Calu3 (cell line): Measurements from ENCODE around the gene RFX5. TPM values are rescaled to one million over a fixed set of nuclear protein-coding genes. Genes with fewer than 3 reads are reported as not detected.

ENCODE experiments used
- BruUV-seq: library from RNA; stranded (reverse); fragments of 400-500 nt; replicated peaks from 2 replicates; lab custom pipeline; 2021; lab: Mats Ljungman, UMichigan
- CTCF ChIA-PET: fragments of 300-600 bp; sonication (Branson Sonifier 250); formaldehyde crosslinking; loops from one replicate; lab custom pipeline; 2022; ENCODE audit warnings: antibody characterized with exemption; lab: Charles Lee
- DNase-seq: peaks from one replicate; pipeline ENCODE4 v3.0.0; 2022
- H3K27ac Mint-ChIP-seq: one replicate; pipeline ENCODE4 v1.8.0; 2022; ENCODE audit warnings: mixed read lengths; ENCODE audit not compliant: unreplicated experiment
- H3K27me3 Mint-ChIP-seq: one replicate; pipeline ENCODE4 v1.8.0; 2022; ENCODE audit warnings: mixed read lengths; ENCODE audit not compliant: unreplicated experiment
- H3K36me3 Mint-ChIP-seq: one replicate; pipeline ENCODE4 v1.8.0; 2022; ENCODE audit warnings: mild to moderate bottlenecking, moderate library complexity, mixed read lengths; ENCODE audit not compliant: insufficient read depth, unreplicated experiment
- H3K4me1 Mint-ChIP-seq: one replicate; pipeline ENCODE4 v1.8.0; 2022; ENCODE audit warnings: mild to moderate bottlenecking, low read depth, mixed read lengths; ENCODE audit not compliant: unreplicated experiment
- H3K4me3 Mint-ChIP-seq: one replicate; pipeline ENCODE4 v1.8.0; 2022; ENCODE audit warnings: mild to moderate bottlenecking, low read depth, moderate library complexity, mixed read lengths; ENCODE audit not compliant: unreplicated experiment
- H3K9me3 Mint-ChIP-seq: one replicate; pipeline ENCODE4 v1.8.0; 2022; ENCODE audit warnings: low read depth, mixed read lengths; ENCODE audit not compliant: unreplicated experiment
- intact Hi-C: fragments of 100-400 bp; cut with micrococcal nuclease; formaldehyde crosslinking; loops from one replicate; pipeline ENCODE4 v1.10.0; 2022; ENCODE audit not compliant: unreplicated experiment
- total RNA-seq: library from RNA; stranded (reverse); gene quantifications from 2 replicates; pipeline ENCODE4 v1.2.3, GENCODE V29; 2022
- TF ChIP-seq, protein P1 (sequence below): fragments of 200-600 bp; IDR thresholded peaks from one replicate; pipeline ENCODE4 v1.8.0; 2022; ENCODE audit warnings: antibody characterized with exemption; ENCODE audit not compliant: unreplicated experiment

RFX5 gene
- total RNA-seq, 1 experiment from 2014 or later: 82.4 TPM

DNA sequence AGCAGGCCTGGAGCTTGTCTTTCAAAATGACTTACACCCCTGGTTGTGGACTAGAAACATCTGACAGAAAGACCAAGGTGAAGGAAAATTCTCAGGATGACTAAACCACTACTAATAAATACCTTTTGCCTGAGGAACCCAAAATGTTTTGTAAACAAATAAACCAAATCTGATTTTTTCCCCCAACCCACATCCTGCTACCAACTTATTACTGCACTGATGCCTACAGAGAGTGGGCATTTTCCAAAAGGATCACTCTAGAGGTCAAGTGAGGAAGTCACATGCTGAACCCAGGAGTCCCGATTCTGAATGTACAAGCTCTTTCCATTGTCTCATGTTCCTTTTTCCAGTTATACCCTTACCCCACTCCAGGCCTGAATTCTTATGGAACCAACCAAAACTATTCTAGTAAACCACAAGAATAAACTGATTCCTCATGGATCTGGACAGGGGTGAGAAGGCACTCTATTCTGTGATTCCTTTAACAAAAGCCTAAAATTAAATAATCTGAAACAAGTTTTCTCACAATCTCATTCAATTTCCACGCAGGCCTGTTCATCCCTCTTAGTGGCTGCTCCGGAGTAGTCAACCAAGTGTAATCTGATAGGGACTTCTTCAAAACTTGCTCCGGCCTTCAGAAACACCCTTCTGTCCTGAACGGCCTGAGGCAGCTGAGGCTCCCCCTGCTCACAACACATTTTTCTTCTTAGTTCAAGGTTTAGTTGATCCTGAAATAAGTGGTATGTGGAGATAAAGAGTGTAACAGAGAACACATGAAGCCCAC is 21.2 kb downstream of the RFX5 start:
- CTCF ChIA-PET: interaction anchor here (0.8 to 2.6 kb wide), 3 partner anchors 9 to 15 kb away, joined by 3 to 22 read pairs (median 15); no protein-coding TSS in a partner anchor
- TF ChIP-seq, protein P1, sequence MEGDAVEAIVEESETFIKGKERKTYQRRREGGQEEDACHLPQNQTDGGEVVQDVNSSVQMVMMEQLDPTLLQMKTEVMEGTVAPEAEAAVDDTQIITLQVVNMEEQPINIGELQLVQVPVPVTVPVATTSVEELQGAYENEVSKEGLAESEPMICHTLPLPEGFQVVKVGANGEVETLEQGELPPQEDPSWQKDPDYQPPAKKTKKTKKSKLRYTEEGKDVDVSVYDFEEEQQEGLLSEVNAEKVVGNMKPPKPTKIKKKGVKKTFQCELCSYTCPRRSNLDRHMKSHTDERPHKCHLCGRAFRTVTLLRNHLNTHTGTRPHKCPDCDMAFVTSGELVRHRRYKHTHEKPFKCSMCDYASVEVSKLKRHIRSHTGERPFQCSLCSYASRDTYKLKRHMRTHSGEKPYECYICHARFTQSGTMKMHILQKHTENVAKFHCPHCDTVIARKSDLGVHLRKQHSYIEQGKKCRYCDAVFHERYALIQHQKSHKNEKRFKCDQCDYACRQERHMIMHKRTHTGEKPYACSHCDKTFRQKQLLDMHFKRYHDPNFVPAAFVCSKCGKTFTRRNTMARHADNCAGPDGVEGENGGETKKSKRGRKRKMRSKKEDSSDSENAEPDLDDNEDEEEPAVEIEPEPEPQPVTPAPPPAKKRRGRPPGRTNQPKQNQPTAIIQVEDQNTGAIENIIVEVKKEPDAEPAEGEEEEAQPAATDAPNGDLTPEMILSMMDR: no peak
- Mint-ChIP-seq H3K27ac (peak overlapping the region; percentile 92), H3K27me3 (no peaks in the 10 kb centered on the region), H3K4me1 (peaks cover 14% of the 10 kb centered on the region), H3K4me3 (peak overlapping the region; percentile 90), H3K9me3 (no peaks in the 10 kb centered on the region), H3K36me3 (peaks cover 41% of the 10 kb centered on the region)
- intact Hi-C loops: no loop called here
- TSS peak; percentile 58 for BruUV-seq
- no peak for DNase-seq

- peaks cover 14% of the 10 kb centered on the region for H3K4me1 Mint-ChIP-seq
- CTCF ChIA-PET: no interaction called here
- H3K27me3 Mint-ChIP-seq: no peaks in the 10 kb centered on the region
- no peaks in the 10 kb centered on the region for H3K9me3 Mint-ChIP-seq
- TF ChIP-seq, protein P1: no peak
- H3K36me3 Mint-ChIP-seq: peaks cover 41% of the 10 kb centered on the region
- no TSS peak for BruUV-seq
- no peak for DNase-seq
- no peak overlapping the region for H3K4me3 Mint-ChIP-seq
- intact Hi-C loops: no loop called here
- H3K27ac Mint-ChIP-seq: no peak overlapping the region
Observed at GRCh38 chr1:151325231-151325630, 21.8 kb downstream of the RFX5 start.

DNA sequence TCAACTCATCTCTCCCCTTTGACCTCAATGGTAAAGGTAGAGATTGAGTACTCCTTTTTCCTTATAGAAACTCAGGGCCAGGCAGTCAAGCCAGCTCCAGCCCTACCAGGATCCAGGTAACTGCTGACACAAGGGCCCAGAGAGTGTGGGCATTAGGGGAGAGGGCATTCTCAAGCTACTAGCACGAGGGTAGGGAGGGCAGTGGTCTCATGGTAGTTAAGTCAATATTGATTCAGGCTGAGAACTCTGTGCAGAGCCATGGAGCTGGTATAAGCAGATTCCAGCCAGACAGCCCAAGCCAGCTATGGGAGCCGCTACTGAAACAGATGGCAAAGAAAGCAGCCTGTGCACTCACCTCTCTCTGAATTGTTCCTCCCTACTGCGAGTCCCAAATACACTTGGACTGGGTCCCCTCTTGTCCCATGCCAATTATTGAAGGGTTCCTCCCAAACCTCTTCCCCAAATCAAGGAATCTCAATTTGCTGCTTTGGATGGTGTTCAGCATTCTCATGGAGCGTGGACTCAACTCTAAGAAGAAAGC is 22.6 kb downstream of the RFX5 start:
- BruUV-seq: no TSS peak
- H3K9me3 Mint-ChIP-seq: no peaks in the 10 kb centered on the region
- no peak overlapping the region for H3K4me3 Mint-ChIP-seq
- CTCF ChIA-PET: interaction anchor here (0.6 to 1.2 kb wide), 2 partner anchors 15 to 24 kb away, joined by 3 read pairs; no protein-coding TSS in a partner anchor
- intact Hi-C loops: no loop called here
- no peak for DNase-seq
- TF ChIP-seq, protein P1: no peak
- no peaks in the 10 kb centered on the region for H3K27me3 Mint-ChIP-seq
- H3K36me3 Mint-ChIP-seq: peaks cover 41% of the 10 kb centered on the region
- no peak overlapping the region for H3K27ac Mint-ChIP-seq
- peaks cover 14% of the 10 kb centered on the region for H3K4me1 Mint-ChIP-seq

DNA sequence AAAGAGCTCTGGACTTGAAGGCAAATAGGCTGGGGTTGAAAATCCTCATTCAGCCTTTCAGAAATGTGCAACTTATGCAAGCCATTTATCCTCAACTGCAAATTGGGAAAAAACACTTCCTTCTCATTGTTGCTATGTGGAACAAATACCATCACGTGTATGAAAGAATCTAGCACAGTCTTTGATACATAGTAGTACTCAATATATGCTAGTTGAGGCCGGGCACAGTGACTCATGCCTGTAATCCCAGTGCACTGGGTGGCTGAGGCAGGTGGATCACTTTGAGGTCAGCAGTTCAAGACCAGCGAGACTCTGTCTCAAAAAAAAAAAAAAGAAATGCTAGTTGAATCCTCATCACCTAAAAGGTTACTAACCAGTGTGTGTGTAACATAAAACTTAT is 28.1 kb downstream of the RFX5 start:
- TF ChIP-seq, protein P1: no peak
- no TSS peak for BruUV-seq
- H3K4me3 Mint-ChIP-seq: no peak overlapping the region
- peaks cover 21% of the 10 kb centered on the region for H3K36me3 Mint-ChIP-seq
- CTCF ChIA-PET: no interaction called here
- no peaks in the 10 kb centered on the region for H3K9me3 Mint-ChIP-seq
- intact Hi-C loops: no loop called here
- DNase-seq: no peak
- H3K27ac Mint-ChIP-seq: no peak overlapping the region
- H3K4me1 Mint-ChIP-seq: peaks cover 8% of the 10 kb centered on the region
- H3K27me3 Mint-ChIP-seq: no peaks in the 10 kb centered on the region
